Mesothelial cell of epicardium (in vitro differentiated cells): ENCODE data around the gene SNHG17. TPM values are rescaled to one million over a fixed set of nuclear protein-coding genes. Genes with fewer than 3 reads are reported as not detected.
"Not testable (repeated sequence)": the region's sequence is repeated elsewhere in the genome, so short reads cannot be mapped to it uniquely, and the experiment has no call there.

Source experiments
- DNase-seq, 2 experiments: peaks; one replicate each; pipeline ENCODE4 v3.0.0; 2021; ENCODE audit warnings: low spot score in 2 of 2; ENCODE audit not compliant: unreplicated experiment in 2 of 2
- H3K27ac Mint-ChIP-seq: 2 replicates; pipeline ENCODE4 v1.8.0; 2021; ENCODE audit warnings: mixed read lengths
- H3K27me3 Mint-ChIP-seq: 2 replicates; pipeline ENCODE4 v1.8.0; 2021; ENCODE audit warnings: low read depth, mixed read lengths
- H3K36me3 Mint-ChIP-seq: 2 replicates; pipeline ENCODE4 v1.8.0; 2021; ENCODE audit warnings: mixed read lengths
- H3K4me1 Mint-ChIP-seq: 2 replicates; pipeline ENCODE4 v1.8.0; 2021; ENCODE audit warnings: mixed read lengths
- H3K4me3 Mint-ChIP-seq: 2 replicates; pipeline ENCODE4 v1.8.0; 2021; ENCODE audit warnings: mild to moderate bottlenecking, moderate library complexity, mixed read lengths
- H3K9me3 Mint-ChIP-seq: 2 replicates; pipeline ENCODE4 v1.8.0; 2021; ENCODE audit warnings: mixed read lengths
- total RNA-seq: library from RNA; stranded (reverse); gene quantifications from 3 replicates; pipeline ENCODE4 v1.2.1, GENCODE V29; 2021
- TF ChIP-seq, protein P1 (sequence below): fragments of 200-600 bp; sonication (generic); IDR thresholded peaks from one replicate; pipeline ENCODE4 v1.5.0; 2021; ENCODE audit warnings: antibody characterized with exemption; ENCODE audit not compliant: unreplicated experiment

The SNHG17 gene
- total RNA-seq, 1 donor from 2014 or later, result 54.0 TPM

DNA sequence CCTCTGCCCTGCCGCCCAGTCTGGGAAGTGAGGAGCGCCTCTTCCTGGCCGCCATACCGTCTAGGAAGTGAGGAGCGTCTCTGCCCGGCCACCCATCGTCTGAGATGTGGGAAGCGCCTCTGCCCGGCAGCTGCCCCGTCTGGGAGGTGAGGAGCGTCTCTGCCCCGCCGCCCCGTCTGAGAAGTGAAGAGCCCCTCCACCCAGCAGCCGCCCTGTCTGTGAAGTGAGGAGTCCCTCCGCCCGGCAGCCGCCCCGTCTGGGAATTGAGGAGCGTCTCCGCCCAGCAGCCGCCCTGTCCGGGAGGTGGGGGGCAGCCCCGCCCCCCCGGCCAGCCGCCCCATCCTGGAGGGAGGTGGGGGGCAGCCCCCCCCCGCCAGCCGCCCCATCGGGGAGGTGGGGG, 27.8 kb downstream of the SNHG17 start:
- TF ChIP-seq, protein P1, sequence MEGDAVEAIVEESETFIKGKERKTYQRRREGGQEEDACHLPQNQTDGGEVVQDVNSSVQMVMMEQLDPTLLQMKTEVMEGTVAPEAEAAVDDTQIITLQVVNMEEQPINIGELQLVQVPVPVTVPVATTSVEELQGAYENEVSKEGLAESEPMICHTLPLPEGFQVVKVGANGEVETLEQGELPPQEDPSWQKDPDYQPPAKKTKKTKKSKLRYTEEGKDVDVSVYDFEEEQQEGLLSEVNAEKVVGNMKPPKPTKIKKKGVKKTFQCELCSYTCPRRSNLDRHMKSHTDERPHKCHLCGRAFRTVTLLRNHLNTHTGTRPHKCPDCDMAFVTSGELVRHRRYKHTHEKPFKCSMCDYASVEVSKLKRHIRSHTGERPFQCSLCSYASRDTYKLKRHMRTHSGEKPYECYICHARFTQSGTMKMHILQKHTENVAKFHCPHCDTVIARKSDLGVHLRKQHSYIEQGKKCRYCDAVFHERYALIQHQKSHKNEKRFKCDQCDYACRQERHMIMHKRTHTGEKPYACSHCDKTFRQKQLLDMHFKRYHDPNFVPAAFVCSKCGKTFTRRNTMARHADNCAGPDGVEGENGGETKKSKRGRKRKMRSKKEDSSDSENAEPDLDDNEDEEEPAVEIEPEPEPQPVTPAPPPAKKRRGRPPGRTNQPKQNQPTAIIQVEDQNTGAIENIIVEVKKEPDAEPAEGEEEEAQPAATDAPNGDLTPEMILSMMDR, result no peak
- Mint-ChIP-seq H3K4me3 (no peak overlapping the region), H3K36me3 (peaks cover 35% of the 10 kb centered on the region), H3K27ac (no peak overlapping the region), H3K27me3 (no peaks in the 10 kb centered on the region), H3K4me1 (no peaks in the 10 kb centered on the region), H3K9me3 (peaks cover 15% of the 10 kb centered on the region)
- no peak for DNase-seq

DNA sequence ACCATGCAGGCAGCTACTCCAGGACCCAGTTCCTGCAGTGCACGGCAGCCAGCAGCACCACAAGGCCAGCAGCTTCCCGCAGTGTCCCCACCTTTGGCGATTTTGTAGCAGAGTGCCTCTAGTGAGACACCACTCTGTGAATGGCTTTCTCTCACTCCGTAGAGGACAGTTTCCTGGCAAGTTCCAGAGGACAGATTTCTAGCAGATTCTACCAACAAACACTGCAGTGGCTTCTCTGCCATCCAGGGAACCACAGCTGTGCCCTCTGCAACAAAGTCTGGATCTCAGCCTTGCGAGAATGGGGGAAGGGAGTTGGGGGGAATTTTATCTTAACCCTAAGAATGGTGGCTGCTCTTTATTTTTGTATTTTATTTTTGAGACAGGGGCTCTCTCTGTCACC, 28.7 kb downstream of the SNHG17 start:
- Mint-ChIP-seq H3K36me3 (peaks cover 31% of the 10 kb centered on the region), H3K4me3 (no peak overlapping the region), H3K9me3 (peaks cover 15% of the 10 kb centered on the region), H3K27ac (no peak overlapping the region), H3K27me3 (no peaks in the 10 kb centered on the region), H3K4me1 (no peaks in the 10 kb centered on the region)
- TF ChIP-seq, protein P1, result no peak
- DNase-seq, result no peak

DNA sequence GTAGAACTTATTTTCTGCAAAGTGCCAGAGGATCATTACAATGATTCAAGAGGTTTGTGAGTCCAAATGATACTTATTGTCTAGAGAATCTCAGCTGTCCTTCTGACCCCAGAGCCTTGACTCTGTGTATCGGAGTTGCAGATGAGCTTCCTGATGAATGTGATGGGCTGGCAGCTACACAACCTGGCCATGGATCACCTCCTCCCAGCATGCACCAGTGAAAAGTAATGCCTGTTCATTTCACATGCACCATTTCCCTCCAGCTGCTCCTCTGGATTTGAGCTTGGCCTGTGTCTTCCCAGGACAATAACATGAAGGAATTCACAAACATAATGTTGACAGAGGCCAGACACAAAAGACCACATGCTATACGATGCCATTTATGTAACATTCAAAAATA, 30.0 kb downstream of the SNHG17 start:
- Mint-ChIP-seq H3K4me1 (no peaks in the 10 kb centered on the region), H3K36me3 (peaks cover 24% of the 10 kb centered on the region), H3K27me3 (no peaks in the 10 kb centered on the region), H3K4me3 (no peak overlapping the region), H3K9me3 (peaks cover 15% of the 10 kb centered on the region), H3K27ac (no peak overlapping the region)
- DNase-seq, result no peak
- TF ChIP-seq, protein P1, result no peak

DNA sequence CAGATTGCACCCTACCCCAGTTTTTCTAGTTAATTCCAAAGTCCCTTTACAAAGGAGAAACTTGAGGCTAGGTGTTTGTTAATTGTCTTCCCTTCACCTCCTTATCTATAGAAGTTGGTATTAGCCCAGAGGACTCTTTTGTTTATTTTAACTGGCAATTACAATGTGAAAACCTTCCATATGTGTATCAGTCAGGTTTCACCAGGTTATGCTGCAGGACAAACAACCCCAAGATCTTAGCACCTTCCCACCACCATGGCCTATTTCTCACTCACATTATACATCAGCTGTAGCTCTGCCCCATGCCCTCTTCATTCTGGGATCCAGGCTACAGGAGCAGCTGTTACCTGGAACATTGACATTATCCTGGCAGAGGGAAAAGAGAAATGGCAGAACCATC, 31.1 kb downstream of the SNHG17 start:
- TF ChIP-seq, protein P1, result no peak
- Mint-ChIP-seq H3K27ac (no peak overlapping the region), H3K27me3 (no peaks in the 10 kb centered on the region), H3K4me3 (no peak overlapping the region), H3K9me3 (peaks cover 15% of the 10 kb centered on the region), H3K36me3 (peaks cover 22% of the 10 kb centered on the region), H3K4me1 (no peaks in the 10 kb centered on the region)
- DNase-seq, result no peak

DNA sequence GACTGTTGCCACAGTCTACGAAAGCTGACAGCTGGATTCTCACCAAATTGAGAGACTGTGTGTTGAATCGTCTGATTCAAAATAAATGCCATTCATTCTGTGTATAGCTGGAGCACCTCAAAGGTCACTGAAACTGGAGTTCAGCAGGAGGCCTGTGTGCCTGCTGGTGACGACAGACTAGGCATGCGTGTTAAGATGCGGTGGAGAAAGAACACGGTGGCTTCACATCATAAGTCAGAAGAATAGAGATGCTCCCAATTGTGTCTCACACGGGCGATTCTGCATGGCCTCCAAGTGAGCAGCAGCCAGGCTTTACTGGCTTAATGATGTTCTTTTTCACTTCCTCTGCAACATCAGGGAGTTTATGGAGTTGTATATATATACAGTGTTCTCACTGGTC, 32.3 kb downstream of the SNHG17 start:
- TF ChIP-seq, protein P1, result no peak
- no peak overlapping the region for H3K4me3 Mint-ChIP-seq
- no peak for DNase-seq
- H3K36me3 Mint-ChIP-seq, result peaks cover 13% of the 10 kb centered on the region
- no peaks in the 10 kb centered on the region for H3K4me1 Mint-ChIP-seq
- no peaks in the 10 kb centered on the region for H3K27me3 Mint-ChIP-seq
- H3K27ac Mint-ChIP-seq, result no peak overlapping the region
- peaks cover 15% of the 10 kb centered on the region for H3K9me3 Mint-ChIP-seq

DNA sequence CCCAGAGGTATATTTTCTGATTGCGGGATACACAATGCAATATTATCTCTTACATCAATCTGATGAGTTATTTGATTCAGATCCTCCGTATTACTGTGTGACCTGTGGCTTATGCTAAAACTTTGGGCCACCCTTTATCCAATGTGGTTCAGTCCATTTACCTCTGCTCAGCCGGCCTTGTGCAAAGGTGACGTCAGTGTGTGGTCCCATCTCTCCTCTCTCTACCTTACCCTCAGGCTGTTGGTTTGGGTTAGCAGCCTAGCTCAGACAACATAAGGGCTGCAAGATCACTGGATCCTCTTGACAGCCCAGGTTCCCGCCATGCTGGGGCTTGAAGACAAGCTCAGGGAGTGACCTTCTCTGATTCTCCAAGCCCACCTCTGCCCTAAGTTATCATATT, 33.0 kb downstream of the SNHG17 start:
- Mint-ChIP-seq H3K9me3 (peaks cover 15% of the 10 kb centered on the region), H3K4me1 (no peaks in the 10 kb centered on the region), H3K27ac (no peak overlapping the region), H3K27me3 (no peaks in the 10 kb centered on the region), H3K36me3 (peaks cover 12% of the 10 kb centered on the region), H3K4me3 (no peak overlapping the region)
- DNase-seq, result no peak
- TF ChIP-seq, protein P1, result no peak

DNA sequence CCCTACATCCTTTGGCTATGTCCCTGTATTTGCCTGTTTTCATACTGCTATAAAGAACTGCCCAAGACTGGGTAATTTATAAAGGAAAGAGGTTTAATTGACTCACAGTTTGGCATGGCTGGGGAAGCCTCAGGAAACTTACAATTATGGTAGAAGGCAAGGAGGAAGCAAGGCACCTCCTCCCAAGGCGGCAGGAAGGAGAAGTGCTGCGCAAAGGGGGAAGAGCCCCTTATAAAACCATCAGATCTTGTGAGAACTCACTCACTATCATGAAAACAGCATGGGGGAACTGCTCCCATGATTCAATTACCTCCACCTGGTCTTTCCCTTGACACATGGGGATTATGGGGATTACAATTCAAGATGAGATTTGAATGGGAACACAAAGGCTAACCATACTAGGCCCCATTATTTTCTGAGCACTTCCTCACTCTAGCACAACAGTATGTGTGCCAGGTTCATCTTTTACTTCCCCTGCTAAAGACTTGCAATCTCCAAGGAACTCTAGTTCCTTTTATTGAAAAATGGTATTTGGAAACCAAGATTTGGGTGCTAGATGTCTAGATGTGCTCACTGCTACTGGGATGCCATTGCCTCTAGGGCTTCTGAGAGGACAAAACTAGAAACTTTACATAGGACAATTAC, 39.3 kb downstream of the SNHG17 start:
- not testable (repeated sequence) for H3K9me3 Mint-ChIP-seq

More for the DNA sequence above, 39.3 kb downstream of the SNHG17 start:
- not testable (repeated sequence) for DNase-seq, H3K36me3 Mint-ChIP-seq, H3K4me3 Mint-ChIP-seq, H3K27ac Mint-ChIP-seq, H3K4me1 Mint-ChIP-seq, H3K27me3 Mint-ChIP-seq
